Measurements from ENCODE around the gene LECT2. TPM values are rescaled to one million over a fixed set of nuclear protein-coding genes. Genes with fewer than 3 reads are reported as not detected.

LECT2 gene
- total RNA-seq (not detected), polyA plus RNA-seq (not detected)

DNA sequence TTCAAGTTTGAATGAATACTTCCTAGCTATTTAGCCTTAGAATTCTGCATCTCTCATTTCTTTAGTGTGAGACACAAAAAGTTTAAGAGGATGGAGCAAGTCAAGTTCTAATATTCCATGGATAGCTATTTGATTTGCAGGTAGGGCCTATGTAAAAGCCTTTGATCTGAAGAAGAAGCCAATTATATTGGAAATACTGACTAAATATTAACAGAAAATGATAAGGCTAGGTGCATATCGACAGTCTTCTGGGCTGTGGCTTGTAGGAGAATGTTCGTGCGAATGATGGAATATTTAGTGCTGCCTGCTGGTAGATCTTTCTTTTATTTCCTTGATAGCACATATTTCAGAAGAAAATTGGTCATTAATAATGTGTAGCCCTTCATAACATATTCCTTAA, at the start of gene LECT2:
TSS of gene LECT2 (minus strand) at position 85 of the 400 bp plus-strand sequence. CDS start 150 bp downstream, outside the sequence.
- no peaks in the 10 kb centered on the region for H3K36me3 Mint-ChIP-seq
- peaks cover 8 to 53% of the 10 kb centered on the region in 2 donors for H3K27me3 Mint-ChIP-seq

DNA sequence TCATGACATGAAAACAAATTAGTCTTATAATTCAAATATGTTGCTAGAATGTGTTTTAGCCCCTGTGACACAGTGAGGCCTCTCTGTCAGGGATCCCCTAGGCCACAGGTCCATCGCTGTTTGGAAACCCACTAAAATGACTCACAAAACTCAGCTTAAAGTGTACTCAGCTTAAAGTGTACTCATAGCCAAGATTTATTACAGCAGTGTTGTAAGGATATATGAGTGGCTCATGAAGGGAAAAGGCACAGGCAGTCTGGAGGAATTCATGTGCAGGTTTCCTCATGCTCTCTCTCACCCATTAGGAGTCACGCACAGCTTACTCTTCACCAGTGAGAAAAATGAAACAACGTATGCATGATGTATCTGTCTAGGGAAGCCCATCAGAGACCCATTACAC, 49.7 kb upstream of the LECT2 start:
- H3K4me1 ChIP-seq (ENCODE audit: insufficient read depth, low read length), result no peaks in the 10 kb centered on the region
- Mint-ChIP-seq H3K4me1 (no peaks in the 10 kb centered on the region), H3K36me3 (no peaks in the 10 kb centered on the region), H3K27me3 (peaks cover 3 to 4% of the 10 kb centered on the region in 2 donors), H3K9me3 (peaks cover 0 to 2% (median 0%) of the 10 kb centered on the region in 5 donors), H3K4me3 (no peak overlapping the region), H3K27ac (no peak overlapping the region)
- no peaks in the 10 kb centered on the region for H3K9me3 ChIP-seq (ENCODE audit: low read length)
- POLR2A ChIA-PET, result no interaction called here
- H3K36me3 ChIP-seq (ENCODE audit: insufficient read depth, low read length), result no peaks in the 10 kb centered on the region
- H3K4me3 ChIP-seq (ENCODE audit: low read length), result no peak overlapping the region
- DNase-seq, result no peak
- CTCF ChIA-PET, result interaction anchor here (1.7 kb wide), 1 partner anchor 16 kb away, joined by 4 read pairs; no protein-coding TSS in a partner anchor
- H3K27me3 ChIP-seq (ENCODE audit: insufficient read depth, low read length, poor library complexity, severe bottlenecking), result no peaks in the 10 kb centered on the region
- H3K27ac ChIP-seq (ENCODE audit: low read depth, low read length), result no peak overlapping the region

More for the DNA sequence above, at the start of gene LECT2:
- Mint-ChIP-seq H3K4me1 (no peaks in the 10 kb centered on the region), H3K9me3 (no peaks in the 10 kb centered on the region), H3K27ac (no peak within 1 kb of the TSS), H3K4me3 (no peak within 1 kb of the TSS)
- ChIA-PET POLR2A (no interaction called here), CTCF (no interaction called here)
- Histone ChIP-seq H3K4me1 (ENCODE audit: insufficient read depth, low read length) (no peaks in the 10 kb centered on the region), H3K9me3 (ENCODE audit: low read length) (no peaks in the 10 kb centered on the region), H3K27ac (ENCODE audit: low read depth, low read length) (no peak within 1 kb of the TSS), H3K27me3 (ENCODE audit: insufficient read depth, low read length, poor library complexity, severe bottlenecking) (peaks cover 4% of the 10 kb centered on the region), H3K4me3 (ENCODE audit: low read length) (no peak within 1 kb of the TSS), H3K36me3 (ENCODE audit: insufficient read depth, low read length) (no peaks in the 10 kb centered on the region)
- DNase-seq, result no peak

DNA sequence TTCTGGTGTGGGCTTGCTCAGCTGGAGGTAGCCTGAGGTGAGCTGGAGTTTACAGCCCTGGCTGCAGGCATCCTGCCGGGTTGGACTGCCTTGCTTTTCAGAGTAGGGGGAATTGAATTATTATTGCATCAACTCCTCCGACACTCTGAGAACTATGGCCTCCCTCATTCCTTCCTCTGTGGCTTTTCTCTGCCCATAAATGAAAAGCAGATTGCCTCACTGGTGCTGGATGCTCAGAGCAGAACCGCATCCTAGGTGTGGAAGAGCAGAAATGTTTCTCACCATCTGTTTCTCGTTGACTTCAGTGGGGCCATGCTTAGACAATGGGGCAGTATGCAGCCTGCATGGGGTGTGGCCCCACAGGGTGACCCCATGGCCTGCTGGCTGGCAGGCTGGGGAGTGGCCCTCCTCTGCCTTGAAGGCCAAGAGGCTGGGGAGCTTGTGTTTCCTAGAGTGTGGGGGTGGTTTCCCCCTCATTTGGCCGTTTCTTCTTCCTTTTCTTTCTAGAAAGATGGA, 46.7 kb upstream of the LECT2 start:
- Histone ChIP-seq H3K27me3 (ENCODE audit: insufficient read depth, low read length, poor library complexity, severe bottlenecking) (no peaks in the 10 kb centered on the region), H3K27ac (ENCODE audit: low read depth, low read length) (no peak overlapping the region), H3K9me3 (ENCODE audit: low read length) (no peaks in the 10 kb centered on the region), H3K4me3 (ENCODE audit: low read length) (no peak overlapping the region), H3K4me1 (ENCODE audit: insufficient read depth, low read length) (no peaks in the 10 kb centered on the region), H3K36me3 (ENCODE audit: insufficient read depth, low read length) (no peaks in the 10 kb centered on the region)
- Mint-ChIP-seq H3K4me1 (no peaks in the 10 kb centered on the region), H3K27me3 (peaks cover 3 to 8% of the 10 kb centered on the region in 2 donors), H3K4me3 (no peak overlapping the region), H3K9me3 (peaks cover 0 to 2% (median 0%) of the 10 kb centered on the region in 5 donors), H3K36me3 (no peaks in the 10 kb centered on the region), H3K27ac (peak overlapping the region in 1 of 8 donors; percentile 43)
- POLR2A ChIA-PET, result no interaction called here
- DNase-seq, result no peak
- CTCF ChIA-PET, result no interaction called here

DNA sequence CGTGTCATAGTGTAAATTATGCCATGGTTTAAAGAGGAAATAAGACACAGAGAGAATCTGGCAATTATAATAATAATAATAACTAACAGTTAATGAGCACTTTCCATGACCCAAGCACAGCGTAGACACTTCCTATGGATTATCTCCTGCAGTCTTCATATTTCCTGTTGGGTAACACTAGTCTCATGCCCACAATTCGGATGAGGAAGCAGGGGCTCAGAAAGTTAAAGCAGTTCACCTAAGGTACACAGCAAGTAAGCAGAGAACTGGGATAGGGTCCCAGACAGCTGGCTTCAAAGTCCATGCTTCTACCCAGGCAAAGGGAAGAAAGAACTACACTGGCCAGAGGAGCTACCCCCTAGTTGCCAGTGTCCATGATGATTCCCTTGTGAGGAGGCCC, 46.1 kb upstream of the LECT2 start:
- Histone ChIP-seq H3K27me3 (ENCODE audit: insufficient read depth, low read length, poor library complexity, severe bottlenecking) (no peaks in the 10 kb centered on the region), H3K36me3 (ENCODE audit: insufficient read depth, low read length) (no peaks in the 10 kb centered on the region), H3K4me1 (ENCODE audit: insufficient read depth, low read length) (no peaks in the 10 kb centered on the region), H3K9me3 (ENCODE audit: low read length) (no peaks in the 10 kb centered on the region), H3K27ac (ENCODE audit: low read depth, low read length) (no peak overlapping the region), H3K4me3 (ENCODE audit: low read length) (no peak overlapping the region)
- Mint-ChIP-seq H3K4me1 (no peaks in the 10 kb centered on the region), H3K27ac (no peak overlapping the region), H3K4me3 (no peak overlapping the region), H3K9me3 (peaks cover 0 to 4% (median 0%) of the 10 kb centered on the region in 5 donors), H3K36me3 (no peaks in the 10 kb centered on the region), H3K27me3 (peaks cover 5 to 8% of the 10 kb centered on the region in 2 donors)
- POLR2A ChIA-PET, result no interaction called here
- no peak for DNase-seq
- CTCF ChIA-PET, result no interaction called here

DNA sequence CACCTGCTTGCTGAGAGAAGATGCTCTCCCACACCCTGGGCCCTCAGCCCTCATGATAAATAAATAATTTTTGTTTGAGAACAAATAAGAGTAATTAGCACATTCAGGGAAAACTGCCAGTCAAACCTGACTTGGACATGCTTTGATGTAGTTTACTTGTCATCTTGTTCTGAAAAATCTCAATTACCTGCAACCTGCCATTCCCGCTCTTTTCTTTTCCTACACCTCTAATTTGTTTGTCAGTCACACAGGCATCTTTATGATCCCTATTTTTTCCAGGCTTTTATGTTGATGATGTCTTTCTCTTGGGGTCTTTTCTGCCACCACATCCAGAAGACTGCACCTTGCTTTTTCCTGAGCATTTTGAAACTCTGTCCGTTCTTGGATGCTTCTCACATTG, 45.4 kb upstream of the LECT2 start:
- Histone ChIP-seq H3K4me1 (ENCODE audit: insufficient read depth, low read length) (no peaks in the 10 kb centered on the region), H3K27ac (ENCODE audit: low read depth, low read length) (no peak overlapping the region), H3K9me3 (ENCODE audit: low read length) (no peaks in the 10 kb centered on the region), H3K4me3 (ENCODE audit: low read length) (no peak overlapping the region), H3K36me3 (ENCODE audit: insufficient read depth, low read length) (no peaks in the 10 kb centered on the region), H3K27me3 (ENCODE audit: insufficient read depth, low read length, poor library complexity, severe bottlenecking) (no peaks in the 10 kb centered on the region)
- Mint-ChIP-seq H3K4me1 (no peaks in the 10 kb centered on the region), H3K4me3 (no peak overlapping the region), H3K27me3 (peaks cover 6 to 8% of the 10 kb centered on the region in 2 donors), H3K27ac (no peak overlapping the region), H3K9me3 (peaks cover 0 to 4% (median 0%) of the 10 kb centered on the region in 5 donors), H3K36me3 (no peaks in the 10 kb centered on the region)
- POLR2A ChIA-PET, result no interaction called here
- CTCF ChIA-PET, result no interaction called here
- DNase-seq, result no peak

DNA sequence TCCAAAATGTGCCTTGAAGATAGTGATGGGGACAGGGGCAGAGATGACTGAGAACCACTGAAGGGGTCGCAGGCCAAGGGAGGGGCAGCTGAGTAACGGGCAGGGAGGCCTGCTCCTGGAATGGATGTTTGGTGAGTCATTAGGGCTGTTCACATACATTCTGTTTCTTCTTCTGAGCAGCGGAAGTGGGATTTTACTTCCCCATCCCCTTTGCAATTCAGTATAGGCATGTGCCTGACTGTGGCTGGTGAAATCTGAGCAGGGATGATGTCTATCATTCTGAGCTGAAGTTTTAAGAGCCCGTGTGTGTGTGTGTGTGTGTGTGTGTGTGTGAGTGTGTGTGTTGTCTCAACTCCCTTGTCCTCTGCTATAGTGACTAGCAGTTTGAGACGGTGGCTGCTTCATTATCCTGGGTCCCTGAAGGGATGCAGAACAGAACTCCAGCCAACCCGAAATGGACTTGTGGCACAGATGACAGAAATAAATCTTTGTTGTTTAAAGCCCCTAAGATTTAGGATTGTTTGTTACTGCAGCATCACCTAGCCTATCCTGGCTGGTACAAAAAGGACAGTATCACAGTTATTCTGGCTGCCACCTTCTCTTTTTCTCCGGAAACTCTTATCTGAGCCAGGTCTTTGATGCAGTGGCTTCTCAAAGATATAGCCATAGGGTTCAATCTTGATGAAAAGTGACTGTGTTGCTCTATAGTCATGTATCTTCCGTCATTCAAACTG, 44.8 kb upstream of the LECT2 start:
- H3K4me1 Mint-ChIP-seq, result no peaks in the 10 kb centered on the region
- Histone ChIP-seq H3K4me3 (ENCODE audit: low read length) (no peak overlapping the region), H3K27ac (ENCODE audit: low read depth, low read length) (no peak overlapping the region), H3K4me1 (ENCODE audit: insufficient read depth, low read length) (no peaks in the 10 kb centered on the region), H3K36me3 (ENCODE audit: insufficient read depth, low read length) (no peaks in the 10 kb centered on the region), H3K27me3 (ENCODE audit: insufficient read depth, low read length, poor library complexity, severe bottlenecking) (no peaks in the 10 kb centered on the region), H3K9me3 (ENCODE audit: low read length) (no peaks in the 10 kb centered on the region)
- H3K27ac Mint-ChIP-seq, result no peak overlapping the region
- peaks cover 7 to 8% of the 10 kb centered on the region in 2 donors for H3K27me3 Mint-ChIP-seq
- ChIA-PET CTCF (no interaction called here), POLR2A (no interaction called here)
- no peak for DNase-seq
- H3K9me3 Mint-ChIP-seq, result peaks cover 0 to 4% (median 0%) of the 10 kb centered on the region in 5 donors
- H3K36me3 Mint-ChIP-seq, result no peaks in the 10 kb centered on the region
- H3K4me3 Mint-ChIP-seq, result no peak overlapping the region

DNA sequence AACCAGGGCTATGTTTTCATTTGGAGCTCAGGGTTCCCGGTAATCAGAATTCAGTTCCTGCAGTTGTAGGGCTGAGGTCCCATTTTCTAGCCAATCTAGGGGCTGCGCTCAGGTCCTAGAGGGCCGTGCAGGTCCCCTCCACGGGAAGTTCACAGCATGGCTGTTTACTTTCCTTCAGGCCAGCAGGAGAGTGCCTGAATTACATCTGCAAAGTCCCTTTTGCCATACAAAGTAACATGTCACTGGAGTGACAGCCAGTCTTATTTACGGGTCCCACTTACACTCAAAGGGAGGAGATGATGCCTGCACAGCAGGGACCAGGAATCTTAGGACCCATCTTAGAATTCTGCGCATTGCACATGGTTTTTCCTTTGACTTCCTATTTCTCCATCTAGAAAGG, 44.1 kb upstream of the LECT2 start:
- peaks cover 7 to 8% of the 10 kb centered on the region in 2 donors for H3K27me3 Mint-ChIP-seq

DNA sequence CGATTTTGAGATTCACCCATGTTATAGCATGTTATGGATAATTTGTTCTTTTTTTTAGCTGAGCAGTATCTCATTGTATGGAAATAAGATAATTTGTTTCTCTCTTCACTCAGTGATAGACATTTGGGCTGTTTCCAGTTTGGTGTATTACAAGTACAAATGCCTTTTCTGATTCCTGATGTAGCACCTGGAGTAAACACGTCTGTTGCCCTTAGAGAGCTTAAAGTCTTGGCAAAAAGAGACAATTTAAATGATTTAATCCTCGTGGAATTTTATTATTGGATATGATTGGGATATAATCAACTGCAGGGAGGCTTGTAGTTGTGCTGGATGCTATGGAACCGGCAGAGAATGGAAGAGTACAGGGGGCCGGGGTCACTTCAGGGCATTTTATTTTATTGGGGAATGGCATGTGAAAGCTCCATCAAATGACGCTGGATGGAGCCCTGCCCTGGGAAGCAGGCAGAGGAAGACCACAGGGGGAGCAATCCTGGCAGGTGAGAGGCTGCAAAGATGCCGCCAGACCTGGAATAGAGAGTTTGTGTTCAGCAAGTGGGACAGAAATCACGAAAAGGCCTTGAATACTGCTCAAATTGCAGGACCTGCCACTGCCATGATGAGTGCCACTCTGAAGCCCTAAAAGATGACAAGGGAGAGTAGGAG, 43.0 kb upstream of the LECT2 start:
- no peaks in the 10 kb centered on the region for H3K4me1 Mint-ChIP-seq
- Histone ChIP-seq H3K9me3 (ENCODE audit: low read length) (no peaks in the 10 kb centered on the region), H3K36me3 (ENCODE audit: insufficient read depth, low read length) (no peaks in the 10 kb centered on the region), H3K4me1 (ENCODE audit: insufficient read depth, low read length) (no peaks in the 10 kb centered on the region), H3K27me3 (ENCODE audit: insufficient read depth, low read length, poor library complexity, severe bottlenecking) (no peaks in the 10 kb centered on the region), H3K27ac (ENCODE audit: low read depth, low read length) (no peak overlapping the region), H3K4me3 (ENCODE audit: low read length) (no peak overlapping the region)
- no peaks in the 10 kb centered on the region for H3K36me3 Mint-ChIP-seq
- peaks cover 7 to 8% of the 10 kb centered on the region in 2 donors for H3K27me3 Mint-ChIP-seq
- DNase-seq, result no peak
- CTCF ChIA-PET, result no interaction called here
- H3K9me3 Mint-ChIP-seq, result peaks cover 0 to 3% (median 0%) of the 10 kb centered on the region in 5 donors
- H3K4me3 Mint-ChIP-seq, result no peak overlapping the region
- POLR2A ChIA-PET, result no interaction called here
- H3K27ac Mint-ChIP-seq, result no peak overlapping the region

More for the DNA sequence above, 44.1 kb upstream of the LECT2 start:
- H3K9me3 ChIP-seq (ENCODE audit: low read length), result no peaks in the 10 kb centered on the region
- Mint-ChIP-seq H3K36me3 (no peaks in the 10 kb centered on the region), H3K4me1 (no peaks in the 10 kb centered on the region), H3K9me3 (peaks cover 0 to 4% (median 0%) of the 10 kb centered on the region in 5 donors), H3K27ac (no peak overlapping the region), H3K4me3 (no peak overlapping the region)
- H3K4me3 ChIP-seq (ENCODE audit: low read length), result no peak overlapping the region
- no peaks in the 10 kb centered on the region for H3K36me3 ChIP-seq (ENCODE audit: insufficient read depth, low read length)
- ChIA-PET CTCF (no interaction called here), POLR2A (no interaction called here)
- no peaks in the 10 kb centered on the region for H3K27me3 ChIP-seq (ENCODE audit: insufficient read depth, low read length, poor library complexity, severe bottlenecking)
- no peak for DNase-seq
- no peak overlapping the region for H3K27ac ChIP-seq (ENCODE audit: low read depth, low read length)
- no peaks in the 10 kb centered on the region for H3K4me1 ChIP-seq (ENCODE audit: insufficient read depth, low read length)

Data from CD8-positive, alpha-beta memory T cell (primary cell).